NCI-H748 (cell line): ENCODE results near the gene FHIT.

Experiments
- DNase-seq: peaks from one replicate; lab custom pipeline; 2025; ENCODE audit not compliant: unreplicated experiment; lab: John Stamatoyannopoulos, UW

Gene FHIT

DNA sequence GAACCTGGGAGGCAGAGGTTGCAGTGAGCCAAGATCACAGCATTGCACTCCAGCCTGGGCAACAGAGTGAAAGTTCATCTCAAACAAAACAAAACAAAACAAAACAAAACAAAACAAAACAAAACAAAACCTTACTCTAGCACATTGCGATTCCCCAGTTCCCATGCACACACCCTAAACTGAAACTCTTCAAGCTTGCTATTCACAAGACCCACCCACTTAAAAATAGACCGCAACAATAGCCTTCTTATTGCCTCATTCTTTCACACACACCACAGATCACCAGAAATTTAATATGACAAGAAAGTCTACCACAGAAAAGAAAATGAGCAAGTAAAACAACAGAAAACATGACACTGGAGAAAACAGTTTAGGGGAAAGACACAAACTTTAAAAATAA is 598.4 kb downstream of the FHIT start:
- no peak for DNase-seq

DNA sequence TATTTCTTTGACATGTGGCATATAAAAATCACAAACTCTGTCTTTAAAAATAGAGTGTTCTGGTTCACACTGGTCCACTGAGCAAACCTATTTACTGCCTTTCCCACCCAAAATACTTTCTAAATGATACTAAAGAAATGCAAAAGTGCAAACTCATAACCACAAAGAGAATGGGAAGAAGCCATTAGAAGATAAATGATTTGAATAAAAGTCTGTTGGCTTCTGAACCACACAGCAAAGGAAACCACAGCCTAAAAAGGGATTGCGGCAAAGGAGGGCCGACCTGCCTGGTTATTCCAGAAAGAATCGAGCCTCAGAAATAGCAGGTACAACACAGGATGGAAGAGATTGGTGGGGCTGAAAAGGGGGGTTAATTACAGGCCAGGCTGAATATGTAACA is 599.5 kb downstream of the FHIT start:
- DNase-seq = no peak

DNA sequence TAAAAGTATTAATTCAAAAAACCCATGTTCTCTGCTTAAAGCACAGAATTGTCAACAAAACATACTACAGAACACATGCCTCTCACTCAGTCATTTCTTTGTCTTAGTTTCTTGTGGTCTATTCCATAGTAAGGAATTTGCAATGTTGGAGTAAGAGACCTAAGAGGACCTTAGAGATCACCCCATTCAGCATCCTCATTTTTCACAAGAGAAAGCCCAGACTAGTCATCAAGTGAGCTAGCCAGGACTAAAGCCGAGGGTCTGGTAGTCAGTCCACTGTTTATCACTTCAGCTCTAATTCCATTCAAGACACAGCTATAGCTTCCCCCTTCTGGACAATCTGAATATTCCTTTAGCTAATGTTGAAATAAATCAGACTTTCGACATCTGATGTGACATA is 601.1 kb downstream of the FHIT start:
- no peak for DNase-seq

DNA sequence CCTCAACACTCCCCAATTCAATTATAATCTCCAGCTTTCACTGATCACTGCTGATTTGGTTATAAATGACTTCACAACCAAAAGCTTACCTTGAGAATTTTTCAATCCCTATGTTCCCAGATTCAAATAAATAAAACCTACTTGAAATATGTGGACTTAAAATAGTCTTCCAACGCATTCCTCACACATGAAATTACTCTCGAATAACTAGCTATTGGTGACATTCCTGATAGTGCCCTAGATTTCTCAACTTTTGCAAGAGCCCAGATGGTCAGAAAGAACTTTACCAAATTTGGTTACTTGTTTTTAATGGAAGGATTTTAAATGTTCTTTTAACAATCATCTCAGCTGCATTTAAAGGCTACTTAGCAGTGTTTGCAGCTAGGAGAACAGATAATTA is 605.5 kb downstream of the FHIT start:
- DNase-seq = no peak

DNA sequence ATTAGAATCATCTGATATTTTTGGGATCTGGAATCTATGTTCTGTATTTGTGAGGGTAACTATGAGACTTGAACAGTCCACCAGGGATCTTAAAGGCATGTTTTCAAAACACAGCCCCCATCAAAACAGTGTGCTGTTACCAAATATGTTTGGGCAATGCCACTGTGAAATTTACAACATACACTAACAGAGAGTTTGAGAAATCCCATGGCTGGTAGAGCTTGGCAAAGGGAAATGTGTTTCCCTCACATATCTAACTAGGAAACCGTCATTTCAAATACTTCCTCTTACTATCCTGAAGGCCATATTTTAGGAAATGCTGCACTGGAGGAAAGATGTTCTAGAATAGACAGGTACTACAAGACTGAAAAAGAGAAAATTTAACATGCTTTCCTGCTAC is 607.4 kb downstream of the FHIT start:
- DNase-seq = no peak

DNA sequence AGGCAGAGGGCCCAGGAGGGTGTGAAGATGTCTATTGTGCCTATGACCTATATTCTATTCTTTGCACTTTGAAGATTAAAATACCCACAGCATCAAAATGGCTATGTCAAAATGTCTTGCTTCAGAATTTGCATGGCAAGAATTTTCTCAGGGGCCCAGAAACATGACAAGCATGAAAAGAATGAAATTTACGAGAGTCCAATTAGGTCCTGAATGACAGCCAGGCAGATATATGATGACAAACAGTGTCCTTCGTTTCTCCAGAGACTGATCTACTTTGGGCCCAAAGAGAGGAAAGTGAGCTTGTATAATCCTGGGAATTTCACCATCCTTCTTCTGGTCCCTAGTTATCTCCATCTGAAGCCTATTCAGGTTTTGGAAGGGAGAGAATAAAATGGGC is 609.9 kb downstream of the FHIT start:
- no peak for DNase-seq

DNA sequence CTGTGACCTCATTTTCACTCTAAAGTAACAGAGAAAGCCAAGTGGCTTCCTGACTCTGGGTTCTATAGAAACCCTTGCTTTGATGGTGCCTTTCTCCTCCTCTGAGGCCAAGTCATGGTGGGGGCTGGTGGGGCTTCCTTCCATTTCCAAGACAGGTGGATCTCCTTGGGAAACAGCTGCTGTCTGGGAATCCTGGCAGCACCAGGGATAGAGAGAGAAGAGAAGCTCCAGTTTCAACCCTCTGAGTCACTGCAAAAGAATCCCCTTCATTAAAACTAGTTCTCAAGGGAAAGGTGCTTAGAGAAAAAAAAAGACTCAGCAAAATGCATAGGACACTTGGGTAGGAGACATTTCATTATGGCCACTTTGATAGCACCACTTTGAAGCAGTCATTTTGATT is 614.4 kb downstream of the FHIT start:
- DNase-seq = no peak

DNA sequence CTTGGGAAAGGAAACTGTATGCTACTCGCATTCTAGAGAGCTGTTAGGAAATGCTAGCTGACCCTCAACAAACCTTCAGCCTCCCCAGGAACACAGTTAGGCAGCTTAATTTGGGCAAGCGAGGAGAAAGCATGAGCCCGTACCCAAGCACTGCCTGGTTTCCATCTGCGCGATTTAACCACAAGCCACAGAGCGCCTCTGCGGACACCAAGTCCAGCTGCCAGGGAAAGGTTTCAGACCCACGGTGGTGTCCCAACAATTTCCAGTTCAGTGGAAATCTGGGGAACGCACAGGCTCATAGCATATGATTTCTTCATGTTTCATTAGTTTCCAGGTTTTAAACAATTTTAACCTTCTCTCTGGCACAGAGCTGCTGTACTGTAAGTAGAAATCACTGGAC is 617.6 kb downstream of the FHIT start:
- no peak for DNase-seq

DNA sequence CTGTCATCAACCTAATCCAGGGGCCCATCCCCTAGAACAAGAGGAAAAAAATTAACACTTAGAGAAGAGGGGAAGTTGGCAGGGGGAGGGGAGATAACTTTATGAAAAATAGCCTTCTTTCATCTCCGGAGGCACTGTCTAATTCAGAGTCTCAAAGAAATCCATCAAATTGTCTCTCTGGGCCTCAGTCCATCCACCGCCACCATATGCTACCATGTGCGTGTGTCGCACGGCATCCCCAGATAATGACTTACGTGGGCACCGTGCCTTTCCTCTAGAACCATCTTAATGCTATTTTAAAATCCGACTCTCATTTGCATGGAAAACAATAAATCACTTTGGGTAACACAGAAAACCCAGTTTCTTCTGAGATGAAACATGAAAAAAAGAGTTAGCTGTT is 619.7 kb downstream of the FHIT start:
- DNase-seq = no peak

DNA sequence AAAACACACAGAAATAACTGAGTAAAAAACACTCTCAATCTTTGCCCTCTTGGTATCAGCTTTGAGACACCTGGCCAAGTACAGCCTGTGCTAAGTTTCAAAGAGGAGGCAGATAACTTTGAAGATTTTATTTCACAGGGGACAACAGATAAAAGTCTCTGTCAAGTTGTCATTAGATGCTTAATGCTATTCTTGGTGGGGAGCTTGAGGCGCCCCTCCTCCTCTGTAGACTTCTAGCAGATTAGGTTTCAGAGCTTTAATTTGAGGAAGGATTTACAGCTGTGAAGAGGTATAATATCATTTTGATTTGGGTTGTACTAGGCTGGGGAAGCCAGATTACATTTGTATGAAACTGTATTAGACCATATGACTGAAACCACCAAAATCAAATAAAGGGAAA is 620.3 kb downstream of the FHIT start:
- no peak for DNase-seq

DNA sequence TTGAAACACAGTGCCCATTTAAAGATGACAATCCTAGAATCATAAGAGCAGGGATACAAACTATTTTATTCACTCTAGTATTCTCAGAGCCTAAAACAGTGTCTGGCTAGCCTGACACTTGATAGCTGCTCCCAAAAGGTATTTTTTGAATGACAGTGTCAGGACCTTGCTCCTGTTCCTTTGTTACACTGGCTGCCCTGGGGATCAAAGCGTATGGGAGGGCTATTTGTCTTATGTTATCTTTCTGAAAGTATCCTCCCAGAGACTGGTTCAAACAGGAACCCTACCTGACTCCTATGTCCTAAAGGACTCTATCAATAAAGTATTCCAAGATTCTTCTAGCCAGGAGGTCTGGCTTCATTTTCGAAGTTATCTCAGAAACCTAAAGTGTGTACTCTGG is 621.4 kb downstream of the FHIT start:
- DNase-seq = no peak

DNA sequence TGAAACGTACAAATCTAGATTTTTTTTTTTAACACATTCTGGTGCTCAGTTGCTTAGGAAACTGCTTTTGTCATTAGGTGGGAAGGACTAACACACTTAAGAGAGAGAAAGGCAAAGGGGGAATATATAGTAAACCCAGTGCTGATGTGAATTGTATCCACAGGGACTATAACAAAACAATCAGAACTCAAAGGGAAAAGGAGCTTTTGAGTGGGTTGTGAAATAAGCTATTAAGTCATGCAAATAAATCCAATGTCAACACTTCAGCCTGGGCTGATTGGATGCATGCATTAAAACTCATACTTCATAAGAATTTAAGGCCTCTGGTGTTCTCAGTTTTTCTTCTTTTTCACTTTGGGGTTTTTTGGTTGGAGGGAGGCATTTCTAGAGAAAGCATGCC is 628.9 kb downstream of the FHIT start:
- peak; percentile 8 for DNase-seq

DNA sequence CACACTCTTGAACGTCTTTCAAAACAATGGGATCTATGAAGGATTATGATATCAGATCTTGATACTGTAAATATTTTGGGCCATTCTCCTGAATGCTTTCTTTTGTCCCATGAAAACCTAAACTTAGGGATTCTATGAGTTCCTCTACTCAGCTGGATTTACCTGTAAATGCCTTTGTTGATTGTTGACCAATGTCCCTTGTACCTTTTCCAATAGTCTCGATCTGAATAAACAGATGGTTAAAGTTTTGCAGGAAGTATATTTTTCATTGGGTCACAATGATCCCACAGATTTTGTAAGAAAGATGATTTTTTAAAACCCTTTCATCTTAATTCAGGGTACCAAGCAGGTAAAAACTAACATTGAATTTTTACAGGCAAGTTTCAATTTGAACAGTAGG is 634.1 kb downstream of the FHIT start:
- no peak for DNase-seq

DNA sequence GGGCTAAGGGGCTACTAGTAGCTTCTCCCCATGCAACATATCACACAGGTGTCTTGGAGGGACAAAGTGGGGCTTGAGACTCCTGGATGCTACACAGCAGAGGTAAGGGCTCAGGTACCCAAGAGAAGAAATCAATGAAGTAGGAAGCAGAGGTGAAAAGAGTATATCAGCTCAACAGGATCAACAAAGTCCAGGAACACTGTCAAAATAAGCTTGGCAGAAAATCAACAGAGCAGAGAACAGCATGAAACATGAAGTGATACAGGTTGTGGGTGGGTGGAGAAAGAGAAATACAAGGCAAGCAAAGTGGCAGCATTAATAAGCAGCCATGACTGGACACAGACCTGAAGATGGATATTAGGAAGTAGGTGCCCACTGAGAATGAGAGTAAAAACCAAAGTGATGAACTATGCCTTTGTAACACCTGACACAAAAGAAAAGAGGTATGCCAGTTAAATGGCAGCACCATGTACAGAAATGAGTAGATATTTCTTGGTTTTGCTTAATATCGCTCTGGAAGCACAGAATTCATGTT is 637.4 kb downstream of the FHIT start:
- DNase-seq = no peak

DNA sequence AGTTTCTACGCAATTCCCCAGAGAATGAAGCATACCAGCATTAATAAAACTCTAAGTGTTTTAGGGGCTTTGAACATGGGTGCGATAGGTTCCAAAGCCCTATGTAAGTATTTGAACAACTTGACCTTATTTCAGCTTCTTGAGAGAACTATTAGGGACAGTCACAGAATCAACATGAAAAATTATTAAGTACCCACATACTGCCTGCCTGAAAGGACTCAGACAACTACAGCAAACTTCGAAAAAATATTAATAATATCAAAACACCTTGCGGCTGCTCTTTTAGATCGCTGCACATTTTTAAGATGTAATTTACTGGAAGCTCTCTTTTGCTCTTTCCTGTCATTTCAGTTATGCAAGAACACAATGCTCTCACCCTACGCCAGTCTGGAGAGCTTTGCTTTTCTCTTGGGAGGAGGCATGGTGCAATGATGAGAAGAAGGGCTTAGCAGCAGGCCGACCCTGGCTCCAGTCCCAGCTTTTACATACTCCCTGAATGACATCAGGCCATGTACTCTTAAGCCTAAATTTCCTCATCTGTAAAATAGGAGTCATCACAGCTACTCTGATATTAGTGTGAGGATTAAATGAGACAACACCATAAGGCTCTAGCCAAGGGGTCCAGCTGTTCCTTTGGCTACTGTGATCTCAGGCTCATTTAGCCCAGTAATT is 640.7 kb downstream of the FHIT start:
- no peak for DNase-seq

DNA sequence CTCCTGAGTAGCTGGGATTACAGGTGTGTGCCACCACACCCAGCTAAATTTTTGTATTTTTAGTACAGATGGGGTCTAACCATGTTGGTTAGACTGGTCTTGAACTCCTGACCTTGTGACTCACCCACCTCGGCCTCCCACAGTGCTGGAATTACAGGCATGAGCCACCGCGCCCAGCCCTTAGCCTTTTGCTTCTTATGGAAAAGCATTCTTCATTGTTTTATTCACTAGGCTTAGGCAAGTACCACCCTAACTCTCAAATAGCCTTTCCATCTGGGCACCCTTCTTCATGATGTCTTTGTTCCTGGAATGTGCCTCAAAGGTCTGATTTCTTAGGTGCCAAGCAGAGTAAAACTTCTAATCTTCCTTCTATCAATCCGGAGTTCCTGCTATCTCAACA is 641.8 kb downstream of the FHIT start:
- no peak for DNase-seq

DNA sequence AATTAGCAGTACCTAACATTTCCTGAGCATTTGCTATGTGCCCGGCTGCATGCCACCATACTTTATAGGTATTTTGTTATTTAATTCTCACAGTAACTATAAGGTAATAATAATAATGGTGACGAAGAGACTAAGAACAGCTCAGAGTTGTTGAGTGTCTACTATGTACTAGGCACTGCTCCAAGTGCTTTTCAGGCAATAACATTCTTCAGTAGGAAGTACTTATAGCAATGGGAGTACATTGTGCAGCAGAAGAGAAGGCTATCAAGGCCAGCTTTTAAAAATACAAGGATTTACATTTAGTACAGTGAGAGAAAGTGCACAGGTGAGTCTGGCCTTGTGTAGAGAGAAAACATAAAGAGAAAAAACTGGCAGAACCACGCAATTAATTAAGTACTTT is 647.4 kb downstream of the FHIT start:
- no peak for DNase-seq

DNA sequence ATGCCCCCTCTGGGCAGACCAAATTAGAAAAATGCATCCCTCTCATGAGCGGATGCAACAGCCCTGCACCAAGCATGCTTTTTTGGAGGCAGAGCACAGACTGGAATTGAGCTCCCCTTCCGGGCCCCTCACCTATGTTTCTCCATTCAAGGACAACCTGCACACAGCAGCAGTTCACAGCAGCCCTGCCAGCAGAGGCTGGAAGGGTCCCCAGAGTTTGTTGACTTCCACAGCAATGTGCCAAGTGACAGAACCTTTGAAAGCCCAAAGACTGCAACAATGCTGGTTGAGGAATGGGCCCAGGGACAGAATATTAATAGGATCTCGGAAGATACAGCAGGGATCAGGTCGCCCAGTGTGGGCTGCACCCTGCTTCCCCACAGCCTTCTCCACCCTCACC is 650.4 kb downstream of the FHIT start:
- DNase-seq = no peak

DNA sequence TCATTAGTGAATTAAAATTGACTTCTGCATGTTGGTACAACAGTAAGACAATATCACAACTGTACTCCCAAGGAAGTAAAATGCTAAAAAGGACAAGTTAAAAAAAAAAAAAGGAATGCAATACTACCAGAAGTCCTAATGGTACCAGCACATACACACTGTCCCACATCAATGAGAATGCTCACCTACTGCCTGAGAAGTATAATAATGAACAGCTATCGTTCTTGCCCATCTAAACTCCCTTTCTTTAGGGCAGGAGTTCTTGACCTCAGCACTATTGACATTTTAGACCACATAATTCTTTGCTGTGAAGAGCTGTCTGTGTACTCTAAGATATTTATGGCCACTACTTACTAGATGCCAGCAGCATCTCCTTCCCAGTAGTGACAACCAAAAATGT is 651.7 kb downstream of the FHIT start:
- DNase-seq = no peak

DNA sequence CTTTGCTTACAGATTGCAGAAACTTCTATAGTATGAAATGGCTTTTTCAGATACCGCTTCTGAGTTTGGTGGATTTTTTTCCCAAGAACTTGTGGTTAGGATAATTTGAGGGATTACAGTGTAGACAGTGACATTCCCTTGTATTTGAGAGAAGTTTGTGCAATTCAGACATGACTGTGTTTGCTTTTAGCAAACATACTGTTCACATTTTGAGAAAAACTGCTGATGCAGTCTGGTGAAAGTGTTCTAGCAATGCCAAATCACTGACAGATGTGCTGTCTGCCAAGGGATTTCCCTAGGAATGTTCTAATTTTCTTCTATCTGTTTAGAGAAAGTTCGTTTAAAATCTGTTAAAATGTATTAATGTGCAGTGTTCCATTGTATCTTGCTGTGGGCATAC is 652.6 kb downstream of the FHIT start:
- DNase-seq = no peak

DNA sequence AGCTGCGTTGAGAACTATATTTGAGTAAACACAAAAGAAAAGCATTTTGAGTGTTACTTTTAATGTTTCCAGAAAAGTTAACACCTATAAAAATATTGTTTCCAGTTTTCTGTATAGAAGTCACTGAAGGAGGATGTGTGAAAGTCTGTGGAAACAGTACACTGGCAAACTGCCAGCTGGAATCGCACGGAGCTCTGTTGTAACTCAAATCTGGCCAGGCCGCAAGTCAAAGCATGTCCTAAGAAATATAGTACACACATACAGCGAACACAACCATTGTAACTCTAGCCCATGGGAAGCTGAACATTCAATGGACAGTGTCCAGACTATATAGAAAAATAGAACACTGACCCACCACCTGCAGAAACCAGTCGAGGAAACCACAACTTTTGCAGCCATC is 657.2 kb downstream of the FHIT start:
- DNase-seq = peak; percentile 41

DNA sequence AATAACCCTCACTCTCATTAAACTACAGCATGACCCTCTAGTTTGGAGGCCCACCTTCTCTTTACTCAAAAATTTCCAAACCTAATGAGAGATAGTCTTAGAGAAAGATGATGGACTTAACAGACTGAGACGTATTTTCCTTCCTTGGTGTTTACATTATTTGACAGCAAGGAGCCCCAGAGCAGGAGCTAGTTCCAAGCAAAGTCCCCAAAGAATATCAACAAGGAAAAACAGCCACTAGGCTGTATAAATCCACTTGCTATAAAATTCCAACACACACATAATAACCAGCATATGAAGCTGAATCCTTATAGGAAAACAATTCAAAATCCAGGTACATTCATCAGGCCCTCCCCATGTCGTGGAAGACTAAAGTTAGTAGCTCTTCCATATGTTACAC is 660.0 kb downstream of the FHIT start:
- DNase-seq = no peak

DNA sequence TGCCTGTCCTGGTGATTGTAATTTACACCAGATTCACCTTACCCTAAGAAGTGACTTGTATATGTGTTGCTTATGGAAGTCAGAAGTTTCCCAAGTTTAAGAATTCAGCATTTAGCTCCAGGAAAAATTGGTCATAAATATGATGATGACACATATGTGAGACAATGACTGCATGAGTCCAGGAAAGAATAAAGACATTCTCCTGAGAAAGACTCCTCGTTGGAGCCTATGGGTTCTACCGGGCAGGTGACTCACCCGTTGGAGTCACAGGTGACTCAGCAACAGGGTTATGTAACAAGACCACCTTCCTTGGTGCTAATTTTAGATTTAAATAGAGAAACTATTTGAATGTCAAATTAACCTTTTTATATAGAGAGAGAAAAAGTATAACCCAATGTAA is 662.4 kb downstream of the FHIT start:
- DNase-seq = no peak
